Heart left ventricle (tissue), 16 donors: Measurements from ENCODE around the gene NOC2L. TPM values are rescaled to one million over a fixed set of nuclear protein-coding genes. Genes with fewer than 3 reads are reported as not detected.

Experiments used
- ATAC-seq, 4 donors: fragments of 200-7000 bp; cut with Tn5 transposase; one replicate each; pipeline ENCODE4 v1.9.1; 2020 to 2022; ENCODE audit warnings: moderate library complexity in 4 of 4, mild to moderate bottlenecking in 3 of 4, moderate number of reproducible peaks in 1 of 4
- DNase-seq, 5 donors: peaks; one replicate each; pipeline ENCODE4 v3.0.0-alpha.2; 2020
- H3K27ac ChIP-seq, 12 donors: fragments of 200-600 bp; sonication (generic) in 4 of 12; one replicate each; pipeline versions ENCODE4 v1.5.0 to v1.8.0; 2016 to 2022; ENCODE audit warnings: mild to moderate bottlenecking in 2 of 12
- H3K27me3 ChIP-seq, 9 donors: fragments of 200-600 bp; sonication (generic) in 2 of 9; one replicate each; pipeline versions ENCODE4 v1.5.1 to v1.8.0; 2016 to 2022; ENCODE audit warnings: mild to moderate bottlenecking in 3 of 9
- H3K36me3 ChIP-seq, 9 donors: fragments of 200-600 bp; sonication (generic) in 2 of 9; one replicate each; pipeline versions ENCODE4 v1.5.0 to v1.8.0; 2018 to 2022; ENCODE audit warnings: mild to moderate bottlenecking in 2 of 9
- H3K4me1 ChIP-seq, 12 donors: fragments of 200-600 bp; sonication (generic) in 4 of 12; one replicate each; pipeline versions ENCODE4 v1.5.0 to v1.8.0; 2016 to 2022; ENCODE audit warnings: mild to moderate bottlenecking in 3 of 12
- H3K4me3 ChIP-seq, 12 donors: fragments of 200-600 bp; sonication (generic) in 4 of 12; one replicate each; pipeline versions ENCODE4 v1.5.0 to v1.8.0; 2017 to 2022; ENCODE audit warnings: mild to moderate bottlenecking in 9 of 12, moderate library complexity in 4 of 12
- H3K9me3 ChIP-seq, 12 donors: fragments of 200-600 bp; sonication (generic) in 4 of 12; one replicate each; pipeline versions ENCODE4 v1.5.0 to v1.8.0; 2016 to 2022; ENCODE audit warnings: mild to moderate bottlenecking in 1 of 12
- POLR2A ChIP-seq, 2 donors: fragments of 450-650 bp; IDR thresholded peaks; one replicate each; pipeline ENCODE4 v1.6.1; 2017; ENCODE audit warnings: antibody characterized with exemption in 2 of 2, mild to moderate bottlenecking in 2 of 2, moderate library complexity in 2 of 2
- WGBS, 4 donors: extraction: QIAGEN DNeasy Blood & Tissue Kit in 2 of 4; methylation state at CpG; one replicate each; pipeline versions ENCODE4 v1.1.5 to v1.1.7; 2013 to 2018; 5-methylcytosine and 5-hydroxymethylcytosine counted together
- intact Hi-C, 10 donors: fragments of 100-400 bp; cut with DNase I; formaldehyde crosslinking; loops; one replicate each; pipeline versions ENCODE4 v1.11.1 to v1.14.2; 2022
- polyA plus RNA-seq, 2 donors: library from polyadenylated mRNA; stranded (reverse); fragments of 200-250 nt; gene quantifications; one replicate each; pipeline ENCODE4 v1.2.3, GENCODE V29; 2013
- total RNA-seq, 9 donors: library from RNA; depleted of rRNA in 2 of 9; stranded (reverse); fragments of >200 nt in 2 of 9; fragmentation: NEBNext Ultra II Directional in 3 of 9; extraction: Animal tissue kit (Norgen Biotek cat#: 25700) in 3 of 9; gene quantifications; one replicate each; pipeline versions ENCODE4 v1.1.0 to v1.2.4, GENCODE V29; 2016 to 2023
- TF ChIP-seq, protein P1 (sequence below), 12 donors: fragments of 200-600 bp; sonication (generic) in 4 of 12; IDR thresholded peaks; one replicate each; pipeline versions ENCODE4 v1.5.0 to v1.8.0; 2018 to 2022; ENCODE audit warnings: antibody characterized with exemption in 12 of 12, mild to moderate bottlenecking in 5 of 12
- donor health status: ischemic (EF 13 %, LVEDD 7.1; RV severe dilation, severe dysfunction).
- donor health status: healthy with polysubstance abuse.
- donor health status: DM: no; HTN: yes; CAD: no.
- donor health status: DM: no; HTN: no; CAD: no.
- donor health status: ischemic (EF 25% LVEDD 6.9; RV normal size, moderate dysfunction).
- donor health status: ischemic (EF 25% LVEDD 5.7; RV mildly dilated, moderate dysfunction).
- donor health status: healthy.
- donor health status: DM: yes; HTN: yes; CAD: no.
- donor health status: ischemic (EF 35%, LVEDD 5.7; RV mildly dilated, moderate dysfunction).
- donor health status: nonischemic (EF 11% LVEDD 7.7; RV severe dilation, severe dysfunction).
- donor health status: DM: yes; HTN: yes; CAD: no.
- donor health status: PGD.
- donor health status: ischemic (EF 29% LVEDD 5.4; RV normal size, mild dysfunction).
- donor health status: nonischemic (EF 23%, LVEDD 6.1; RV moderate dilation, normal function).

NOC2L gene
- total and polyA plus RNA-seq, 11 donors = 36.0 to 85.3 (median 44.0) TPM

DNA sequence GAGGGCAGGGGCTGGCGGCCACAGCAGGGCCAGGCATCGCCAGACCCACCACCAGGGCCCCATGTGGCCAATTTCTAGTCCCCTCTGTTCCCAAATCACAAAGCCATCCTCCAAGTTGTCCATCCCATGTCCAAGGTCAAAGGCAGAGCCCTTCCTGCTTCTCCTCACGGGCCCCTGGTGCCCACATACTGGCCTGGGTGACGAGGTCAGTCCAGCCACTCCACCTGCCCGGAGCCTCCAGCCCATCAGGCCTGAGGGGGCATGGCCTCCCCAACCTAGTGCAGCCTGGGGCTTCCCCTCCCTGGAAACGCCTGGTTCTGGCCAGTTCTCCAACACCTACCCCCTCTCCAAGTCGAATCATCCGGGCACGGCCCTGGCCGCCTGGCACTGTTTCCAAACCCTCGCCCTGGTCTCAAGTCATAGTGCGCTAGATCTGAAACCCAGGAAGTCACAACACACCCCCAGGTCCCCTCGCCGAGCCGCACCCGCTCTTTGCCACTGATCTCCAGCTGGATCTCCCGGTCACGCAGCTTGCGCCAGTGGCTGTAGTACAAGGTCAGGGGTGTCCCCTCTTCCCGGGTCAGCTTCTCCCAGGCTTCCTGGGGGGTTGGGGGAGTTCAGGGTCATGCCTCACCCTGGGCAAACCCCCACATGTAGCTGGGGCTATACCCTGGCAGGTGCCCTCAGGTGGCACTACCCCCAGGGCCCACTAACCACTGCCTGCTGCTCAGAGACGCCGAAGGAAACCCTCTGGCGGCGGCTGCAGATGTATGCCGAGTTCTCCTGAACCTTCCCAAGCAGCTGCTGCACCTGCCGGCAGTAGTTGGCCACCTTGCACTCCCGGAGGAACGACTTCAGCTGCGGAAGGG, 13.1 kb downstream of the NOC2L start:
- H3K4me1 ChIP-seq = peaks cover 10 to 36% (median 26%) of the 10 kb centered on the region in 12 donors
- no peak overlapping the region for H3K4me3 ChIP-seq
- TF ChIP-seq POLR2A (IDR thresholded peaks at IDR 0.05) = no peak
- TF ChIP-seq, protein P1, sequence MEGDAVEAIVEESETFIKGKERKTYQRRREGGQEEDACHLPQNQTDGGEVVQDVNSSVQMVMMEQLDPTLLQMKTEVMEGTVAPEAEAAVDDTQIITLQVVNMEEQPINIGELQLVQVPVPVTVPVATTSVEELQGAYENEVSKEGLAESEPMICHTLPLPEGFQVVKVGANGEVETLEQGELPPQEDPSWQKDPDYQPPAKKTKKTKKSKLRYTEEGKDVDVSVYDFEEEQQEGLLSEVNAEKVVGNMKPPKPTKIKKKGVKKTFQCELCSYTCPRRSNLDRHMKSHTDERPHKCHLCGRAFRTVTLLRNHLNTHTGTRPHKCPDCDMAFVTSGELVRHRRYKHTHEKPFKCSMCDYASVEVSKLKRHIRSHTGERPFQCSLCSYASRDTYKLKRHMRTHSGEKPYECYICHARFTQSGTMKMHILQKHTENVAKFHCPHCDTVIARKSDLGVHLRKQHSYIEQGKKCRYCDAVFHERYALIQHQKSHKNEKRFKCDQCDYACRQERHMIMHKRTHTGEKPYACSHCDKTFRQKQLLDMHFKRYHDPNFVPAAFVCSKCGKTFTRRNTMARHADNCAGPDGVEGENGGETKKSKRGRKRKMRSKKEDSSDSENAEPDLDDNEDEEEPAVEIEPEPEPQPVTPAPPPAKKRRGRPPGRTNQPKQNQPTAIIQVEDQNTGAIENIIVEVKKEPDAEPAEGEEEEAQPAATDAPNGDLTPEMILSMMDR (IDR thresholded peaks at IDR 0.05) = no peak
- intact Hi-C loops = no loop called here
- H3K36me3 ChIP-seq = peaks cover 0 to 66% (median 53%) of the 10 kb centered on the region in 9 donors
- H3K9me3 ChIP-seq = no peaks in the 10 kb centered on the region
- ATAC-seq = no peak
- 89 to 93% (median 91%) methylated on average over 29 of the region's 29 CpGs for WGBS, 4 donors
- DNase-seq = no peak
- peak overlapping the region in 2 of 12 donors; percentile 70 to 77 for H3K27ac ChIP-seq
- peaks cover 7 to 30% (median 22%) of the 10 kb centered on the region in 9 donors for H3K27me3 ChIP-seq

- Histone ChIP-seq H3K36me3 (peaks cover 0 to 53% (median 40%) of the 10 kb centered on the region in 9 donors), H3K27ac (peak overlapping the region in 10 of 12 donors; percentile 20 to 82 (median 67)), H3K4me1 (peaks cover 10 to 46% (median 35%) of the 10 kb centered on the region in 12 donors), H3K27me3 (peaks cover 8 to 43% (median 32%) of the 10 kb centered on the region in 9 donors), H3K4me3 (no peak overlapping the region), H3K9me3 (no peaks in the 10 kb centered on the region)
- TF ChIP-seq, protein P1 (IDR thresholded peaks at IDR 0.05) = no peak
- no peak for TF ChIP-seq POLR2A (IDR thresholded peaks at IDR 0.05)
- ATAC-seq = peak in 3 of 4 donors; percentile 9 to 44 (median 42)
- 66 to 73% (median 68%) methylated on average over 16 to 28 of the region's 28 CpGs for WGBS, 4 donors
- DNase-seq = peak in 4 of 5 donors; percentile 63 to 82 (median 72)
- intact Hi-C loops = no loop called here
Measured at GRCh38 chr1:944341-945325, 14.4 kb downstream of the NOC2L start.

GRCh38 chr1:943545-944340, 15.3 kb downstream of the NOC2L start:
- DNase-seq = no peak
- 70 to 81% (median 73%) methylated on average over 26 to 27 of the region's 27 CpGs for WGBS, 4 donors
- Histone ChIP-seq H3K4me1 (peaks cover 10 to 50% (median 35%) of the 10 kb centered on the region in 12 donors), H3K4me3 (peak overlapping the region in 3 of 12 donors; percentile 12 to 26 (median 20)), H3K27ac (peak overlapping the region in 11 of 12 donors; percentile 12 to 82 (median 67)), H3K27me3 (peaks cover 8 to 52% (median 38%) of the 10 kb centered on the region in 9 donors), H3K9me3 (no peaks in the 10 kb centered on the region), H3K36me3 (peaks cover 0 to 44% (median 31%) of the 10 kb centered on the region in 9 donors)
- TF ChIP-seq, protein P1 (IDR thresholded peaks at IDR 0.05) = no peak
- TF ChIP-seq POLR2A (IDR thresholded peaks at IDR 0.05) = no peak
- intact Hi-C loops = no loop called here
- no peak for ATAC-seq
